Neural cell (in vitro differentiated cells): Measurements from ENCODE around the gene UBE3D.

Source experiments
- EZH2 ChIP-seq: fragments of 200-600, 300-800 bp; shearing (Covaris generic), sonication (generic); IDR thresholded peaks from 2 replicates; pipeline ENCODE4 v1.6.1; 2014; ENCODE audit warnings: antibody characterized with exemption, low read length, borderline replicate concordance, mild to moderate bottlenecking; ENCODE audit not compliant: insufficient read depth, poor library complexity, severe bottlenecking
- MXI1 ChIP-seq: fragments of 450-650 bp; conservative IDR thresholded peaks from 2 replicates; pipeline ENCODE4 v1.6.1; 2014; ENCODE audit warnings: antibody characterized with exemption, mild to moderate bottlenecking; ENCODE audit not compliant: poor library complexity, severe bottlenecking
- POLR2AphosphoS5 ChIP-seq: IDR thresholded peaks from 2 replicates; pipeline ENCODE4 v1.6.1; 2012
- REST ChIP-seq: IDR thresholded peaks from 2 replicates; pipeline ENCODE4 v1.6.1; 2012; ENCODE audit warnings: borderline replicate concordance
- SMC3 ChIP-seq: fragments of 450-650 bp; conservative IDR thresholded peaks from 2 replicates; pipeline ENCODE4 v1.6.1; 2014; ENCODE audit warnings: antibody characterized with exemption, mild to moderate bottlenecking, moderate library complexity; ENCODE audit not compliant: poor library complexity
- TAF1 ChIP-seq: IDR thresholded peaks from 2 replicates; pipeline ENCODE4 v1.6.1; 2012; ENCODE audit warnings: low read depth
- TF ChIP-seq, protein P1 (sequence below): fragments of 450-650 bp; IDR thresholded peaks from 2 replicates; pipeline ENCODE4 v1.5.1; 2014; ENCODE audit warnings: antibody characterized with exemption, mild to moderate bottlenecking, moderate library complexity; ENCODE audit not compliant: poor library complexity, severe bottlenecking

- TF ChIP-seq SMC3 (no peak), TAF1 (no peak), REST (no peak), MXI1 (no peak), EZH2 (no peak), POLR2AphosphoS5 (no peak)
- TF ChIP-seq, protein P1, sequence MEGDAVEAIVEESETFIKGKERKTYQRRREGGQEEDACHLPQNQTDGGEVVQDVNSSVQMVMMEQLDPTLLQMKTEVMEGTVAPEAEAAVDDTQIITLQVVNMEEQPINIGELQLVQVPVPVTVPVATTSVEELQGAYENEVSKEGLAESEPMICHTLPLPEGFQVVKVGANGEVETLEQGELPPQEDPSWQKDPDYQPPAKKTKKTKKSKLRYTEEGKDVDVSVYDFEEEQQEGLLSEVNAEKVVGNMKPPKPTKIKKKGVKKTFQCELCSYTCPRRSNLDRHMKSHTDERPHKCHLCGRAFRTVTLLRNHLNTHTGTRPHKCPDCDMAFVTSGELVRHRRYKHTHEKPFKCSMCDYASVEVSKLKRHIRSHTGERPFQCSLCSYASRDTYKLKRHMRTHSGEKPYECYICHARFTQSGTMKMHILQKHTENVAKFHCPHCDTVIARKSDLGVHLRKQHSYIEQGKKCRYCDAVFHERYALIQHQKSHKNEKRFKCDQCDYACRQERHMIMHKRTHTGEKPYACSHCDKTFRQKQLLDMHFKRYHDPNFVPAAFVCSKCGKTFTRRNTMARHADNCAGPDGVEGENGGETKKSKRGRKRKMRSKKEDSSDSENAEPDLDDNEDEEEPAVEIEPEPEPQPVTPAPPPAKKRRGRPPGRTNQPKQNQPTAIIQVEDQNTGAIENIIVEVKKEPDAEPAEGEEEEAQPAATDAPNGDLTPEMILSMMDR = no peak
Observed at GRCh38 chr6:82874867-82875266, 190.8 kb downstream of the UBE3D start.
